Embryonic facial prominence (tissue), 1 donor: ENCODE results near the gene CFAP52.
"Not testable (repeated sequence)": the region's sequence is repeated elsewhere in the genome, so short reads cannot be mapped to it uniquely, and the experiment has no call there.

ENCODE experiments used
- DNase-seq: peaks from one replicate; pipeline ENCODE4 v3.0.0-alpha.2; 2016; ENCODE audit errors: extremely low spot score

Gene CFAP52

DNA sequence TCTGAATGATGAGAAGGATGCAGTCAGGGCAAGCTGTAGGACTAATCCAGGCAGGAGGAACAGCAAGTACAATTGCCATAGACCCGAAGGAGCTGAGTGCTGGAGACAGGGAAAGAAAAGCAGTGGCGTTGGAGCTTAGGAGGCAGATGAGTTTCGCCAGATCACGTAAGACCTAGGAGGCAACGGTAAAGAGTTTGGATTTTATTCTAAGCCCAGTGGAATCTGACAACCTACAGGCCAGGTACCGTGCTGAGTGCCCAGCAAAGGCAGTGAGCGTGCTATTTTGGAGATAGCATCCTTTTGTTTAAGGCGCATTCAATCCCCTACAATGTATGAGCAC lies 70.1 kb downstream of the CFAP52 start:
- no peak for DNase-seq

DNA sequence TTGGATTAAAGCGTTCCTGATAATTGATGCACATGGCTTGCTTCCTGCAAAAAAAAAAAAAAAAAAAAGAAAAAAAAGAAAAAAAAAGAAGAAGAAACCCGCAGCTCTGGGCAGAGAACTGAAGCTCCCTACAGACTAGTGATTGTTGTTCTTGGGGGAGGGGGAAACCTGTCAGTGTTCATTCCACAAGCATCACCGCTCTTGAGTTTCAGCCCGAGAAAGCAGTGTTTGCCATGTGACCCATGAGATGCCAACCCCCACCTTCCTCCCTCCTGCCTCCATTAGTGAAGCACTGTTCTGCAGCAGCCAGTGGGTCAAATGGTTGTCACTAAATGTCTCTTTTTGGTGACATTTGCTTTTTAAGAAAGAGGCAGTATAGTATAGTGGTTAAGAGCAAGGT lies 70.6 kb downstream of the CFAP52 start:
- DNase-seq, result no peak

DNA sequence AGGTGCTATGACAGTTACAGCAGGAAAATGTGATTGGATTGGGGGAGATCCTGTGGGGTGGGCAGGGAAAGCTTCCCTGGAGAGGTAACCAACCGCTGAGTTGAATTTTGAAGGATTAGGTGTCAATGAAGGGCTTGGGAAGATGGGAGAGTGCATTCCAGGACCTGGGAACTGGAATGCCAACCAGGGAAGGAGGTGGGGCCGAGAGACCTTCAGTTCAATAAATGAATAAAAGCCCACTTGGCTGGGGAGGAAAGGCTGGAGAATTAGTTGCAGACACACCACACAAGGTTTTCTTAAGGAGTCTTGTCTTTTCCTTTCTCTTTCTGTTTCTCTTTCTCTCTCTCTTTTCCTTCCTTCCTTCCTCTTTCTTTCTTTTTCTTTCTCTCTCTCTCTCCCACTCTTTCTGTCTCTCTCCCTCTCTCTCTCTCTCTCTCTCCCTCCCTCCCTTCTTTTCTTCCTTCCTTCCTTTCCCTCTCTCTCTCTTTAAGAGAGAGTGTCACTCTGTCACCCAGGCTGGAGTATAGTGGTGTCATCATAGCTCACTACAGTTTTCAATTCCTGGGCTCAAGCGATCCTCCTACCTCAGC lies 72.2 kb downstream of the CFAP52 start:
- DNase-seq, result no peak

DNA sequence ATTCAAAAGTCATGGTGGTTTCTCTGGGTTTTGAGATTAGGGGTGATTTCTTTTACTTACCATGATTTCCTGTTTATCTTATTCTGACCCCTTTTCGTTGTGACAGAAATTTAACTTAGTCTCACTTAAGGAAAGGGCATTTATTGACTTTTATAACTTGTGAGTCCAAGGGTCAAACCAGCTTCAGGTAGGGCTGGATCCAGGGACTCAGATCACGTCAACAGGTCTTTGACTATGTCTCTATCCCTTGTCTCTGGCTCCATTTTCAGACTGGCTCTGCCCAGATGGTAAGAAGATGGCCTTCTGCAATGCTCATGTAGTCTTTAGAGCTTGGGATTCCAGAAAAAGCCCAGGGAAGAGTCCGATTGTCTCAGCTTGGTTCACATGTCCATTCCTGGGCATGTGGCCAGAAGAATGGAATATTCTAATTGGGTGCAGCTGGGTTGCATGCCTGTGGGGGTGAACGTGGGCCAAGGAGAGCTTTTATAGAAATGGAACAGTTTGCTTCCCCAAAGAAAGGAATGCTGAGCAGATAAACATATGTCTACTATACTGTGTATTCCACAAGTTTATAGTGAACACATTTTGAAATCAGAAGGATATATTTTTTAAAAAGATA lies 82.3 kb downstream of the CFAP52 start:
- DNase-seq, result no peak

DNA sequence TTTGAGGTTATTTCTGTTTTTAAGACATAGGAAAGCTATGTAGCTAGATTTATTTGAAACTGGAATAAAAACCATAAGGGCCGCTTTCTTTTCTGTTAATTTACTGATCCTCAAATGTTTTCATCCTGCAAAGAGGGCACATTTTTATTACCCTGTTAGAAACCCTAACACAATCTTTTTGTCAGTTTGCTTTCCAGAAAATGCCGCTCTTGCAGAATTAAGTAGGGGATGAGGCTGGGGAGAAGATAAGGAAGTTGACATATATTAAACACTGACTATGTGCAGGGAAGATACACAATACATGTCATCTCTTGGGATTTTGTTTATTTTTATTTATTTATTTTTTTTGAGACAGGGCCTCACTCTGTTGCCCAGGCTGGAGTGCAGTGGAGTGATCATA lies 84.6 kb downstream of the CFAP52 start:
- DNase-seq, result no peak

GRCh38 chr17:9663511-9663910 lies 87.1 kb downstream of the CFAP52 start:
- DNase-seq, result not testable (repeated sequence)

DNA sequence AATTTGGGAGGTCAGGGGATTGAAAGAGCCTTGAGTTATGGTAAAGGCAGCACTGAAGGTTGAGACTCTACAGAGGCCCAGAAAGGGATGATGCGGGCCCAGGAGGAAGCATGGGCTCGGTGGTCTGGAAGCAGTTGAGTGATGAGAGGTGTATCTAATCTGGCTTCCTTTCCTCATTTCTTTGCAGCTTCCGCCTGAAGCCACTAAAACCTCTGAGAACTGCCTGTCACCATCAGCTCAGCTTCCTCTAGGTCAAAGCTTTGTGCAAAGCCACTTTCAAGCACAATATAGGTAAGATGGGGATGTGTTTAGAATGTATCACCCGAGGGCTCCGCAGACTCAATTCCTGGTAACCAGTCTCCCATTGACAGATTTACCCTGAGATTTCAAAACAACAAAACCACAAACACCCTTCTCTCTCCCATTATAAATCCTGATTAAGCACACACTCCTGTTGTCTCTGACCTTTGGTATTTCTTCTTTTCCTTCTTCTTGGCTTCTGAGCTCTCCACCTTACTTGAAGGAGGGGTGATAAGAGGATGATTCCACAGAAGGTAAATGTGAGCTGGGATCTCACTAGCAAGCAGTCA lies 90.1 kb downstream of the CFAP52 start:
- DNase-seq, result no peak

DNA sequence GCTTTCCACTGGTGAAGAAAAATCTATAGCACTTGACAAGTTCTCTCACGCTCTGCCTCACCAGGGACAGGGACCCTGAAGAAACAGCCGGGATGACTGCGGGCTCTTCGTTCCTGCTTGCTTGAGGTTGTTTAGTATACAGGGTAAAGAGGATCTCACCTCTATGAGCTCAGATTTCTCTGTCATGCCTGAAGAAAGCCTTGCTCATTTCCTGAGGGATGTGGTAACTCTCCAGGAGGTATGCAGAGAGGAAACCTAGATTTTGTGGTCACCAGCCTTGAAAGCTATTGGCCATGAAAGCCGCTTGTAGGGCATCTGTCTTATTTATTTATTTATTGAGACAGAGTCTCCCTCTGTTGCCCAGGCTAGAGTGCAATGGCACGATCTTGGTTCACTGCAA lies 92.1 kb downstream of the CFAP52 start:
- DNase-seq, result no peak

- no peak for DNase-seq
Measured at GRCh38 chr17:9669551-9670008, 93.1 kb downstream of the CFAP52 start.

DNA sequence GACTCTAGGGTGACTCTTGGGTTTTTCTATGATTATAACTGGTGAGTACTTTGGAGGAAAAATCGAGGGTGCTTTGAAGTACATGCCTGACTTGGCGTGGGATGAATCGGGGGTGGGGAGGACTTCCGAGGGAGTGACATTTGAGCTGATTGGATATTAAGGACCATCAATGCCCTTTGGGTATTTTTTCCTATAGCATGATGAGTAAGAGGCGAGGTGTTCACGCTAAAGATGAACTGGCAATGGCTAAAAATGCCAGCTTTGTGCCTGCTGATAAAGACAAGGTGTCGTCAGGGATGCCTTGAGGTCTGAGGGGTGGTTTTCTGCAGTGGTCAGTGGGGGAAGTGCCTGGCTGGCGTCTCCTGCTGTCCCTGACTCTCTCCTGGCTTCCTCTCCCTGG lies 94.2 kb downstream of the CFAP52 start:
- no peak for DNase-seq

DNA sequence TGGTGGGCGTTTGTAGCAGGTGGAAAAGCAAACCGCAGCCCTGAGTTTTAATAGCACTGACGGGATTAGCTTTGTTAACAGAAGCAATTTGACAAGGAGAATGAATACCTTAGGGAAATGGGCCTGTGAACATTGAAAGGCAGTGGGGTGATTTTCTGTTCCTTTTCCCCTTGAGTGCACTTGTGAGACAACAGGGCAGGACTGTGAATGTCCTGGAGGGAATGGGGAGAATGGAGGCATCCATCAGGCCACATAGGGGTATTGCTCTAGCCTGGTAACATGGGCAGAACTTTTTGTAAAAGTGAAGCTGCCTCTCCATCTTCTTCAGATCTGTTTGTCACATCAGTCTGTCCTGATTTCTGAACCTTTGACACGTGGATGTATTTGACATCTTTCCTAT lies 95.1 kb downstream of the CFAP52 start:
- DNase-seq, result no peak

DNA sequence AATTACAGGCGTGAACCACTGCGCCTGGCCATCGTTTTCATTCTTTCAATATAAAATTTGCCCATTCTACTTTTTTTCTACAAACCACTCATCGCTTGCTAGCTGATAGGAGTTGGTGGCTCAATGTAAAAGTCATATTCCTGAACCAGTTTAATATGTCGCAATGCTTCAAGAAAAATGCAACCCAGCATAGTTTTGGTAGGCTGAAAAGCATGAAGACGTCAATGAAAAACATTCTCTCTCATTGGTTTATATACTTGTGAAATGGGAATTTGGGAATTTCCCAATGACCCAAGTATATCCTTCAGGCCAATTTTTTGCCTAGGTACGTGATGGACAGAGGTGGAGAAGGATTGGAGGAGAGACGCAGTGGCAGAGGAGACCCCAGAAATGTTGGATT lies 95.8 kb downstream of the CFAP52 start:
- no peak for DNase-seq

DNA sequence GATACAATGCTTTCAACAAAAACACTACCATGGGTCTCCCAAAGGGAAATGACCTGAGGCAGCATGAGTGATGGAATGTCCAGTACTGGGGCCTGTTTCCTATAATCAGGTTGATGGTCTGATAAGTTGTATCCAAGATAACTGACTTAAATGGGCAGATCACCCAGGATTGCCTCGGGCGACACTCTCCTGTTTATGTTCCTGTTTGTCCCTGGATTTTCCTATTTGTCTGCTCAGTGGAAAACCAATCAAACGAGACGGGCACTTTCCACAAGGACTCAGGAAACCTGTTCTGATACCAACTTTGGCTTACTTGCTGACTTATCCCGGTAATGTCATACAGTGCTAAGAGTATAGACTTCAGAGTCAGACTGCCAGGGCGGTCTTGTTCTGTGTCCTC lies 96.2 kb downstream of the CFAP52 start:
- DNase-seq, result no peak

- DNase-seq, result no peak
Measured at GRCh38 chr17:9676084-9676483, 99.6 kb downstream of the CFAP52 start.

DNA sequence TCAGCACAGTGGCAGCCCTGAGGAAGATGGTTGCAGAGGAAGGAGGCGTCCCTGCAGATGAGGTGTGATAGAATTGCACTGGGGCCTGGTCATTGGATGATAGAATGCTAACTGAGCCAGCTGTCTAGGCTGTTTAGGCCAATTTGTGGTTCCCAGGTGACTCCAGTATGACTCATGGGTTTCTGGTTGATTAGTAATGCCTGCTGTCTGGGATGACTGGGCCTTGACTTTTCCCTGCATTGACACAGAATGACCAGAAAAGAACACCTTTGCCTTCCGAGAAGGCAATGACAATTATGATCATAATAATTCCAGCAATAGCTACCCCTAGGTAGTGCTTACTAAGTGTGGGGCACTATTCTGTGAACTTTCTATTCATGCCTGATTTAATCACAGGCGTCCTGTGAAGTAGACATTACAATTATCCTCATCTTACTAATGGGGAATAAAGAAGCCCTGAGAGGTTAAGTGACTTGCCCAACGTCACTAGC lies 100.4 kb downstream of the CFAP52 start:
- no peak for DNase-seq

DNA sequence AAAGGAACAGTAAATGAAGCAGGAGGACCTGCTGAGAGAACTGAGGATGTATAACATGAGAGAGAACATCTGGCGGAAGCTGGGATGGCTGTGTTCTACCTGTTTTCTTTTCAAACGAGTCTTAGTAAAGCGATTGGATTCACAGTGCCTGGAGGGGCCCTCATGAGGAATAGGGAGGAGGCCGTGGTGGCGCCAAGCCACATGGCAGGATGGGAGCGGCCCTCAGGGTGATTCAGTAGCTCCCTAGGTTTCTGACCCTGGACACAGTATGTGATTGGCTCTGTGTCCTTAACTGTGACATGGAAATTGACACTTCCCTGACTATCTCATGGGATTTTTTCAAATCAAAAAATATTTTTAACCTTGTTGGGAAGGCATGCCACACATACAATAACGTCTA lies 101.0 kb downstream of the CFAP52 start:
- no peak for DNase-seq

- DNase-seq, result no peak
Measured at GRCh38 chr17:9677896-9678295, 101.5 kb downstream of the CFAP52 start.

GRCh38 chr17:9684955-9685621 lies 108.6 kb downstream of the CFAP52 start:
- DNase-seq, result no peak
